HCT116 (cell line): ENCODE data around the gene TEX26. TPM values are rescaled to one million over a fixed set of nuclear protein-coding genes. Genes with fewer than 3 reads are reported as not detected.

ENCODE experiments used
- ATAC-seq: fragments of 200-7000 bp; cut with Tn5 transposase; 2 replicates; pipeline ENCODE4 v1.9.1; 2020; ENCODE audit warnings: mild to moderate bottlenecking, moderate library complexity
- BruUV-seq: library from RNA; stranded (reverse); fragments of 400-500 nt; replicated peaks from 2 replicates; lab custom pipeline; 2021; lab: Mats Ljungman, UMichigan
- CTCF ChIA-PET: fragments of 300-600 bp; sonication (Branson Sonifier 250); formaldehyde crosslinking; loops from one replicate; lab custom pipeline; 2021; ENCODE audit warnings: antibody characterized with exemption; lab: Charles Lee
- POLR2A ChIA-PET: fragments of 300-600, 350-600 bp; sonication (Branson Sonifier 250); formaldehyde crosslinking; loops from one replicate; lab custom pipeline; 2021; ENCODE audit warnings: antibody characterized with exemption; lab: Charles Lee
- RAD21 ChIA-PET, 2 experiments: fragments of 300-600 bp; sonication (Branson Sonifier 250); formaldehyde crosslinking; loops; one replicate each; lab custom pipeline; 2023; ENCODE audit warnings: low total read pairs in 2 of 2; ENCODE audit not compliant: uncharacterized antibody in 2 of 2, unreplicated experiment in 2 of 2, low non-redundant PET in 1 of 2; lab: Charles Lee
- DNase-seq: peaks from one replicate; pipeline ENCODE4 v3.0.0-alpha.2; 2010; ENCODE audit warnings: low read depth, low spot score
- H2AFZ ChIP-seq: fragments of 200-600 bp; shearing (Covaris generic), sonication (generic); 2 replicates; pipeline ENCODE4 v1.6.1; 2017; ENCODE audit warnings: low read depth, mixed run types, mixed read lengths, antibody characterized with exemption, low read length; ENCODE audit not compliant: poor library complexity, severe bottlenecking
- H3K27ac ChIP-seq: 2 replicates; pipeline ENCODE4 v1.5.1; 2012; ENCODE audit warnings: low read depth, low read length
- H3K27me3 ChIP-seq: fragments of 200-600 bp; sonication (generic); 2 replicates; pipeline ENCODE4 v1.6.1; 2016; ENCODE audit warnings: mixed run types, low read length, mixed read lengths; ENCODE audit not compliant: insufficient read depth
- H3K36me3 ChIP-seq, 2 experiments: fragments of 200-500 bp in 1 of 2; fragments of 200-600 bp in 1 of 2; sonication (Bioruptor generic) in 1 of 2; sonication (generic) in 1 of 2; 2 replicates each; pipeline versions ENCODE4 v1.5.1 to v1.6.1; 2014 to 2016; ENCODE audit warnings: low read length in 2 of 2, inconsistent platforms in 1 of 2, mixed read lengths in 1 of 2, mixed run types in 1 of 2; ENCODE audit not compliant: insufficient read depth in 2 of 2, control insufficient read depth in 1 of 2
- H3K4me1 ChIP-seq, 2 experiments: fragments of 200-600 bp in 1 of 2; sonication (generic) in 1 of 2; 2 replicates each; pipeline versions ENCODE4 v1.5.1 to v1.6.1; 2012 to 2017; ENCODE audit warnings: low read length in 2 of 2, inconsistent platforms in 1 of 2, mild to moderate bottlenecking in 1 of 2, mixed read lengths in 1 of 2, mixed run types in 1 of 2, moderate library complexity in 1 of 2; ENCODE audit not compliant: insufficient read depth in 2 of 2, control insufficient read depth in 1 of 2
- H3K4me2 ChIP-seq: fragments of 200-600 bp; sonication (generic); 2 replicates; pipeline ENCODE4 v1.6.1; 2017; ENCODE audit warnings: mixed run types, low read length, mixed read lengths
- H3K4me3 ChIP-seq, 2 experiments: fragments of 200-600 bp in 1 of 2; sonication (generic) in 1 of 2; replicated peaks in 1 of 2; 2 replicates each; pipeline ENCODE4 v1.5.1; 2011 to 2016; ENCODE audit warnings: low read length in 2 of 2, control low read depth in 1 of 2, low read depth in 1 of 2, mild to moderate bottlenecking in 1 of 2, mixed read lengths in 1 of 2, mixed run types in 1 of 2
- H3K79me2 ChIP-seq: fragments of 200-600 bp; sonication (generic); 2 replicates; pipeline ENCODE4 v1.6.1; 2017; ENCODE audit warnings: mild to moderate bottlenecking, mixed run types, low read length, moderate library complexity, mixed read lengths; ENCODE audit not compliant: insufficient read depth
- H3K9ac ChIP-seq: fragments of 200-600 bp; sonication (generic); 2 replicates; pipeline ENCODE4 v1.6.1; 2016; ENCODE audit warnings: low read length, mixed read lengths
- H3K9me2 ChIP-seq: fragments of 200-600 bp; sonication (generic), shearing (Covaris generic); 2 replicates; pipeline ENCODE4 v1.6.1; 2017; ENCODE audit warnings: mixed run types, mild to moderate bottlenecking, moderate library complexity; ENCODE audit not compliant: insufficient read depth
- H3K9me3 ChIP-seq, 2 experiments: fragments of 200-500 bp in 1 of 2; fragments of 200-600 bp in 1 of 2; sonication (Bioruptor generic) in 1 of 2; sonication (generic) in 1 of 2; 2 replicates each; pipeline ENCODE4 v1.6.1; 2014 to 2017; ENCODE audit warnings: low read length in 2 of 2, mixed read lengths in 2 of 2, inconsistent platforms in 1 of 2, low read depth in 1 of 2, mild to moderate bottlenecking in 1 of 2, mixed run types in 1 of 2, moderate library complexity in 1 of 2; ENCODE audit not compliant: control insufficient read depth in 1 of 2, insufficient read depth in 1 of 2
- H4K20me1 ChIP-seq: fragments of 200-600 bp; sonication (generic), shearing (Covaris generic); 2 replicates; pipeline ENCODE4 v1.6.1; 2017; ENCODE audit warnings: mixed run types, mild to moderate bottlenecking, moderate library complexity; ENCODE audit not compliant: insufficient read depth
- ATF3 ChIP-seq: IDR thresholded peaks from 2 replicates; pipeline ENCODE4 v1.6.1; 2012
- CBX3 ChIP-seq: IDR thresholded peaks from 2 replicates; pipeline ENCODE4 v1.6.1; 2012; ENCODE audit warnings: low read depth
- ELF1 ChIP-seq: IDR thresholded peaks from 2 replicates; pipeline ENCODE4 v1.6.1; 2012; ENCODE audit warnings: low read depth, borderline replicate concordance
- EZH2 ChIP-seq: fragments of 200-600 bp; sonication (generic); IDR thresholded peaks from 2 replicates; pipeline ENCODE4 v1.6.1; 2017; ENCODE audit warnings: antibody characterized with exemption, mixed run types
- EZH2phosphoT487 ChIP-seq: fragments of 200-600 bp; IDR thresholded peaks from 2 replicates; pipeline ENCODE4 v1.6.1; 2018; ENCODE audit warnings: antibody characterized with exemption, borderline replicate concordance
- JUND ChIP-seq: IDR thresholded peaks from 2 replicates; pipeline ENCODE4 v1.6.1; 2012
- MAX ChIP-seq: IDR thresholded peaks from 2 replicates; pipeline ENCODE4 v1.6.1; 2012
- POLR2A ChIP-seq: IDR thresholded peaks from 2 replicates; pipeline ENCODE4 v1.7.0; 2011; ENCODE audit warnings: borderline replicate concordance; ENCODE audit not compliant: insufficient read depth, insufficient read length; ENCODE audit errors: extremely low read depth
- POLR2AphosphoS5 ChIP-seq: IDR thresholded peaks from 2 replicates; pipeline ENCODE4 v1.6.1; 2011; ENCODE audit warnings: mild to moderate bottlenecking, low read depth, low read length, moderate library complexity
- RAD21 ChIP-seq: IDR thresholded peaks from 2 replicates; pipeline ENCODE4 v1.6.1; 2012; ENCODE audit warnings: low read depth, mild to moderate bottlenecking
- SIN3A ChIP-seq: IDR thresholded peaks from 2 replicates; pipeline ENCODE4 v1.6.1; 2012; ENCODE audit warnings: low read depth
- SP1 ChIP-seq: IDR thresholded peaks from 2 replicates; pipeline ENCODE4 v1.6.1; 2012; ENCODE audit warnings: low read depth
- SRF ChIP-seq: IDR thresholded peaks from 2 replicates; pipeline ENCODE4 v1.6.1; 2012; ENCODE audit warnings: low read depth
- TCF7L2 ChIP-seq: IDR thresholded peaks from 2 replicates; pipeline ENCODE4 v1.7.0; 2011; ENCODE audit warnings: borderline replicate concordance, inconsistent platforms; ENCODE audit not compliant: insufficient read depth, insufficient read length; ENCODE audit errors: extremely low read depth
- YY1 ChIP-seq: IDR thresholded peaks from 2 replicates; pipeline ENCODE4 v1.6.1; 2011; ENCODE audit warnings: low read length, low read depth, moderate library complexity, mild to moderate bottlenecking; ENCODE audit not compliant: insufficient replicate concordance; ENCODE audit errors: extremely low read depth
- ZBTB33 ChIP-seq: IDR thresholded peaks from 2 replicates; pipeline ENCODE4 v1.6.1; 2011; ENCODE audit warnings: mild to moderate bottlenecking, low read length, moderate library complexity; ENCODE audit not compliant: insufficient replicate concordance; ENCODE audit errors: extremely low read depth
- ZFX ChIP-seq: fragments of 450-650 bp; IDR thresholded peaks from 2 replicates; pipeline ENCODE4 v1.6.1; 2017
- ZNF274 ChIP-seq: fragments of 200-500 bp; sonication (Bioruptor generic); IDR thresholded peaks from 2 replicates; pipeline ENCODE4 v1.6.1; 2014; ENCODE audit warnings: mild to moderate bottlenecking, low read depth, low read length, inconsistent platforms
- intact Hi-C: fragments of 100-400 bp; cut with micrococcal nuclease; formaldehyde crosslinking; loops from 2 replicates; pipeline ENCODE4 v1.10.0; 2022
- total RNA-seq: library from RNA; stranded (reverse); gene quantifications from one replicate; pipeline ENCODE4 v1.2.1, GENCODE V29; 2021; ENCODE audit not compliant: unreplicated experiment

TEX26 gene
- total RNA-seq, 1 experiment from 2014 or later, result not detected

GRCh38 chr13:30985637-30986205, 53.3 kb downstream of the TEX26 start:
- intact Hi-C loops, result loop anchor here (10.0 kb wide), 1 partner anchor 61 kb away; no protein-coding TSS in a partner anchor
- H3K79me2 ChIP-seq, result no peaks in the 10 kb centered on the region
- H3K27me3 ChIP-seq, result no peaks in the 10 kb centered on the region
- ChIA-PET CTCF (no interaction called here), POLR2A (no interaction called here), RAD21 (interaction anchor here in 1 of 2 experiments (1.0 kb wide), 1 partner anchor 59 kb away, joined by 3 read pairs; no protein-coding TSS in a partner anchor)
- H3K4me3 ChIP-seq, result no peak overlapping the region
- BruUV-seq, result no TSS peak
- H3K36me3 ChIP-seq, result no peaks in the 10 kb centered on the region
- H2AFZ ChIP-seq, result peak overlapping the region; percentile 48
- peaks cover 4 to 14% of the 10 kb centered on the region in 2 experiments; a peak in 3 of 4 replicates for H3K4me1 ChIP-seq
- DNase-seq (no peak), ATAC-seq (no peak)
- H3K27ac ChIP-seq, result no peak overlapping the region
- no peaks in the 10 kb centered on the region for H3K9me2 ChIP-seq
- peak overlapping the region; percentile 47 for H3K4me2 ChIP-seq
- H3K9me3 ChIP-seq, result no peaks in the 10 kb centered on the region
- H3K9ac ChIP-seq, result no peak overlapping the region
- no peak for TF ChIP-seq JUND
- TF ChIP-seq TCF7L2, result no peak
- TF ChIP-seq POLR2A, result no peak
- TF ChIP-seq ZFX, result no peak
- no peak for TF ChIP-seq SRF
- no peak for TF ChIP-seq EZH2phosphoT487
- no peak for TF ChIP-seq POLR2AphosphoS5
- TF ChIP-seq MAX, result no peak
- TF ChIP-seq ATF3, result no peak
- TF ChIP-seq SP1, result no peak
- no peak for TF ChIP-seq ZBTB33
- no peak for TF ChIP-seq YY1
- TF ChIP-seq RAD21, result no peak
- no peak for TF ChIP-seq ZNF274
- no peak for TF ChIP-seq CBX3
- TF ChIP-seq EZH2, result no peak
- no peak for TF ChIP-seq ELF1
- no peak for TF ChIP-seq SIN3A
- H4K20me1 ChIP-seq, result no peaks in the 10 kb centered on the region
